Measurements from ENCODE around the gene SELENON. TPM values are rescaled to one million over a fixed set of nuclear protein-coding genes. Genes with fewer than 3 reads are reported as not detected.

Gene SELENON
- total and polyA plus RNA-seq, 4 donors: 35.9 to 88.8 (median 48.3) TPM

GRCh38 chr1:25757151-25757845, 42.7 kb upstream of the SELENON start:
- H3K27ac ChIP-seq (ENCODE audit: low read depth in 1 of 2, low read length in 1 of 2): no peak overlapping the region
- H3K4me3 ChIP-seq: no peak overlapping the region
- no peaks in the 10 kb centered on the region for H3K9me3 ChIP-seq (ENCODE audit: control insufficient read depth in 4 of 4, insufficient read depth in 3 of 4, low read length in 3 of 4)
- ATAC-seq (ENCODE audit: insufficient read depth, low FRiP score): no peak
- peaks cover 0 to 2% (median 0%) of the 10 kb centered on the region in 4 donors for H3K36me3 ChIP-seq (ENCODE audit: control insufficient read depth in 4 of 4, insufficient read depth in 4 of 4, low read length in 4 of 4)
- 86 to 90% methylated on average over 12 of the region's 12 CpGs for WGBS, 2 donors
- peaks cover 0 to 2% (median 0%) of the 10 kb centered on the region in 3 donors for H3K27me3 ChIP-seq (ENCODE audit: control insufficient read depth in 3 of 3, insufficient read depth in 3 of 3, low read length in 2 of 3)
- no peak for TF ChIP-seq CTCF (IDR thresholded peaks at IDR 0.05; ENCODE audit: control extremely low read depth, extremely low read depth)
- H3K9ac ChIP-seq (ENCODE audit: insufficient read depth in 1 of 2, low read length in 2 of 2): no peak overlapping the region
- H3K4me1 ChIP-seq (ENCODE audit: control insufficient read depth in 5 of 5, insufficient read depth in 5 of 5, low read length in 5 of 5): peaks cover 0 to 6% (median 0%) of the 10 kb centered on the region in 5 donors
- DNase-seq: no peak

GRCh38 chr1:25757846-25758185, 42.2 kb upstream of the SELENON start:
- H3K9me3 ChIP-seq (ENCODE audit: control insufficient read depth in 4 of 4, insufficient read depth in 3 of 4, low read length in 3 of 4): no peaks in the 10 kb centered on the region
- H3K27ac ChIP-seq (ENCODE audit: low read depth in 1 of 2, low read length in 1 of 2): no peak overlapping the region
- H3K4me3 ChIP-seq: no peak overlapping the region
- no peak overlapping the region for H3K9ac ChIP-seq (ENCODE audit: insufficient read depth in 1 of 2, low read length in 2 of 2)
- DNase-seq (no peak), ATAC-seq (ENCODE audit: insufficient read depth, low FRiP score) (no peak)
- WGBS, 2 donors: 82 to 85% methylated on average over 5 of the region's 5 CpGs
- no peak for TF ChIP-seq CTCF (IDR thresholded peaks at IDR 0.05; ENCODE audit: control extremely low read depth, extremely low read depth)
- peaks cover 0 to 2% (median 0%) of the 10 kb centered on the region in 4 donors for H3K36me3 ChIP-seq (ENCODE audit: control insufficient read depth in 4 of 4, insufficient read depth in 4 of 4, low read length in 4 of 4)
- peaks cover 0 to 6% (median 0%) of the 10 kb centered on the region in 5 donors for H3K4me1 ChIP-seq (ENCODE audit: control insufficient read depth in 5 of 5, insufficient read depth in 5 of 5, low read length in 5 of 5)
- H3K27me3 ChIP-seq (ENCODE audit: control insufficient read depth in 3 of 3, insufficient read depth in 3 of 3, low read length in 2 of 3): peaks cover 0 to 2% (median 0%) of the 10 kb centered on the region in 3 donors

GRCh38 chr1:25758466-25759070, 41.4 kb upstream of the SELENON start:
- Histone ChIP-seq H3K4me3 (no peak overlapping the region), H3K27me3 (ENCODE audit: control insufficient read depth in 3 of 3, insufficient read depth in 3 of 3, low read length in 2 of 3) (peaks cover 0 to 2% (median 0%) of the 10 kb centered on the region in 3 donors), H3K36me3 (ENCODE audit: control insufficient read depth in 4 of 4, insufficient read depth in 4 of 4, low read length in 4 of 4) (peaks cover 0 to 2% (median under 1%) of the 10 kb centered on the region in 4 donors), H3K4me1 (ENCODE audit: control insufficient read depth in 5 of 5, insufficient read depth in 5 of 5, low read length in 5 of 5) (peaks cover 0 to 6% (median 0%) of the 10 kb centered on the region in 5 donors), H3K27ac (ENCODE audit: low read depth in 1 of 2, low read length in 1 of 2) (no peak overlapping the region), H3K9me3 (ENCODE audit: control insufficient read depth in 4 of 4, insufficient read depth in 3 of 4, low read length in 3 of 4) (no peaks in the 10 kb centered on the region), H3K9ac (ENCODE audit: insufficient read depth in 1 of 2, low read length in 2 of 2) (no peak overlapping the region)
- WGBS, 2 donors: 93 to 95% methylated on average over 15 of the region's 15 CpGs
- DNase-seq: no peak
- TF ChIP-seq CTCF (IDR thresholded peaks at IDR 0.05; ENCODE audit: control extremely low read depth, extremely low read depth): no peak
- no peak for ATAC-seq (ENCODE audit: insufficient read depth, low FRiP score)
